HepG2 (cell line): Measurements from ENCODE around the gene BCL6B. TPM values are rescaled to one million over a fixed set of nuclear protein-coding genes. Genes with fewer than 3 reads are reported as not detected.
A peak's percentile ranks its signal among the peaks of the same experiment; 100 is the strongest.

Experiments used
- ATAC-seq: fragments of 200-7000 bp; cut with Tn5 transposase; 3 replicates; pipeline ENCODE4 v1.9.1; 2020; ENCODE audit warnings: mild to moderate bottlenecking, moderate library complexity
- BruUV-seq: library from RNA; stranded (reverse); fragments of 400-500 nt; replicated peaks from 2 replicates; lab custom pipeline; 2021; lab: Mats Ljungman, UMichigan
- CTCF ChIA-PET: fragments of 300-600 bp; formaldehyde crosslinking; extraction: SDS; loops from one replicate; lab custom pipeline; 2021; ENCODE audit warnings: low total read pairs, inconsistent platforms, low intra/inter-chr PET ratio; lab: Yijun Ruan, JAX
- POLR2A ChIA-PET: fragments of 350-600 bp; sonication (Branson Sonifier 250); formaldehyde crosslinking; loops from one replicate; lab custom pipeline; 2020; ENCODE audit warnings: antibody characterized with exemption, inconsistent platforms; lab: Yijun Ruan, JAX
- DNase-seq: peaks from one replicate; pipeline ENCODE4 v3.0.0-alpha.2; 2015; ENCODE audit warnings: low spot score
- FAIRE-seq: peaks from 3 replicates; lab custom pipeline; 2011; peaks lifted over from hg19 to GRCh38; lab: Jason Lieb, UNC
- H2AFZ ChIP-seq: one replicate; pipeline ENCODE4 v1.6.1; 2011; ENCODE audit warnings: low read length, inconsistent platforms
- H3K27ac ChIP-seq: fragments of 300-600 bp; 3 replicates; pipeline ENCODE4 v1.8.0; 2011; ENCODE audit warnings: mixed run types, mild to moderate bottlenecking, mixed read lengths, low read length, inconsistent platforms; ENCODE audit not compliant: insufficient read depth; ENCODE audit errors: extremely low read length
- H3K27me3 ChIP-seq, 2 experiments: fragments of 200-600 bp in 1 of 2; 2 replicates in 1 of 2; 3 replicates in 1 of 2; pipeline versions ENCODE4 v1.6.0 to v1.8.0; 2011; ENCODE audit warnings: low read length in 2 of 2, mild to moderate bottlenecking in 2 of 2, moderate library complexity in 2 of 2, inconsistent platforms in 1 of 2; ENCODE audit not compliant: insufficient read depth in 2 of 2, control insufficient read depth in 1 of 2
- H3K36me3 ChIP-seq, 2 experiments: fragments of 200-600 bp in 1 of 2; replicated peaks in 1 of 2; 2 replicates in 1 of 2; 3 replicates in 1 of 2; pipeline versions ENCODE4 v1.5.1 to v1.8.0; 2011; ENCODE audit warnings: low read length in 2 of 2, inconsistent platforms in 1 of 2; ENCODE audit not compliant: insufficient read depth in 2 of 2, control insufficient read depth in 1 of 2
- H3K4me1 ChIP-seq: 2 replicates; pipeline ENCODE4 v1.5.1; 2012; ENCODE audit warnings: low read length, inconsistent platforms; ENCODE audit not compliant: insufficient read depth
- H3K4me2 ChIP-seq: 2 replicates; pipeline ENCODE4 v1.6.0; 2011; ENCODE audit warnings: low read depth, low read length, inconsistent platforms
- H3K4me3 ChIP-seq, 3 experiments: fragments of 200-600 bp in 1 of 3; sonication (generic), shearing (Covaris generic) in 1 of 3; replicated peaks in 1 of 3; 2 replicates each; pipeline ENCODE4 v1.5.1; 2011 to 2016; ENCODE audit warnings: low read length in 3 of 3, inconsistent platforms in 2 of 3, low read depth in 2 of 3, mild to moderate bottlenecking in 2 of 3, control low read depth in 1 of 3, mixed read lengths in 1 of 3; ENCODE audit not compliant: insufficient read depth in 1 of 3
- H3K79me2 ChIP-seq: one replicate; pipeline ENCODE4 v1.6.1; 2011; ENCODE audit warnings: low read length, inconsistent platforms; ENCODE audit not compliant: insufficient read depth
- H3K9ac ChIP-seq: 2 replicates; pipeline ENCODE4 v1.6.0; 2011; ENCODE audit warnings: mild to moderate bottlenecking, low read depth, low read length, inconsistent platforms; ENCODE audit not compliant: insufficient read depth
- H3K9me3 ChIP-seq: 2 replicates; pipeline ENCODE4 v1.5.1; 2012; ENCODE audit warnings: mild to moderate bottlenecking, low read length
- H4K20me1 ChIP-seq: 2 replicates; pipeline ENCODE4 v1.6.0; 2011; ENCODE audit warnings: inconsistent platforms, mild to moderate bottlenecking, low read length, moderate library complexity; ENCODE audit not compliant: insufficient read depth
- CSRNP1 ChIP-seq: sonication (generic); formaldehyde crosslinking; IDR thresholded peaks from 2 replicates; pipeline ENCODE4 v1.8.1; 2023; ENCODE audit warnings: mild to moderate bottlenecking, missing genetic modification reagents
- EP300 ChIP-seq, 3 experiments: sonication (generic) in 1 of 3; formaldehyde crosslinking in 1 of 3; IDR thresholded peaks; 2 replicates each; pipeline versions ENCODE4 v1.5.1 to v1.6.1; 2011 to 2020; ENCODE audit warnings: low read depth in 2 of 3, low read length in 2 of 3, borderline replicate concordance in 1 of 3, improper control_type of control experiment in 1 of 3, mild to moderate bottlenecking in 1 of 3, missing genetic modification reagents in 1 of 3, moderate library complexity in 1 of 3
- FOXM1 ChIP-seq: sonication (generic); formaldehyde crosslinking; IDR thresholded peaks from 2 replicates; pipeline ENCODE4 v1.5.0; 2020; ENCODE audit warnings: missing genetic modification reagents
- IKZF4 ChIP-seq: sonication (generic); formaldehyde crosslinking; IDR thresholded peaks from 2 replicates; pipeline ENCODE4 v1.5.1; 2020; ENCODE audit warnings: borderline replicate concordance, mild to moderate bottlenecking, low read depth, missing genetic modification reagents; ENCODE audit errors: not compliant biosample characterization
- IRF1 ChIP-seq: sonication (generic); formaldehyde crosslinking; IDR thresholded peaks from 2 replicates; pipeline ENCODE4 v1.4.0; 2020; ENCODE audit warnings: low read depth, mild to moderate bottlenecking, missing genetic modification reagents
- MEF2D ChIP-seq: sonication (generic); formaldehyde crosslinking; IDR thresholded peaks from 2 replicates; pipeline ENCODE4 v1.5.1; 2020; ENCODE audit warnings: mild to moderate bottlenecking, missing genetic modification reagents
- NFE2L2 ChIP-seq: fragments of 150-350 bp; IDR thresholded peaks from 2 replicates; pipeline ENCODE4 v1.6.1; 2014; ENCODE audit warnings: low read length
- NR2C2 ChIP-seq: sonication (generic); formaldehyde crosslinking; IDR thresholded peaks from 2 replicates; pipeline ENCODE4 v1.4.0; 2020; ENCODE audit warnings: missing genetic modification reagents, mild to moderate bottlenecking, moderate library complexity, borderline replicate concordance
- PITX1 ChIP-seq: sonication (generic); formaldehyde crosslinking; IDR thresholded peaks from 2 replicates; pipeline ENCODE4 v1.5.1; 2020; ENCODE audit warnings: mild to moderate bottlenecking, missing genetic modification reagents
- POLR2A ChIP-seq, 2 experiments: IDR thresholded peaks; 2 replicates each; pipeline ENCODE4 v1.6.1; 2011; ENCODE audit warnings: low read depth in 2 of 2, low read length in 2 of 2, mild to moderate bottlenecking in 1 of 2, moderate library complexity in 1 of 2; ENCODE audit not compliant: insufficient read depth in 1 of 2
- REPIN1 ChIP-seq: sonication (generic); formaldehyde crosslinking; IDR thresholded peaks from 2 replicates; pipeline ENCODE4 v1.8.0; 2022; ENCODE audit warnings: missing genetic modification reagents, low read depth, mild to moderate bottlenecking, borderline replicate concordance
- SMAD3 ChIP-seq: sonication (generic); formaldehyde crosslinking; IDR thresholded peaks from 2 replicates; pipeline ENCODE4 v1.4.0; 2020; ENCODE audit warnings: missing genetic modification reagents
- TGIF2 ChIP-seq: IDR thresholded peaks from 2 replicates; pipeline ENCODE4 v1.6.1; 2016; ENCODE audit warnings: control low read depth, missing compliant biosample characterization
- ZFP90 ChIP-seq: sonication (generic); formaldehyde crosslinking; IDR thresholded peaks from 2 replicates; pipeline ENCODE4 v1.8.0; 2022; ENCODE audit warnings: missing genetic modification reagents, mild to moderate bottlenecking, inconsistent platforms, borderline replicate concordance
- ZNF17 ChIP-seq: sonication (generic); formaldehyde crosslinking; IDR thresholded peaks from 2 replicates; pipeline ENCODE4 v1.5.0; 2020; ENCODE audit warnings: mild to moderate bottlenecking, missing genetic modification reagents
- ZNF597 ChIP-seq: sonication (generic); formaldehyde crosslinking; IDR thresholded peaks from 2 replicates; pipeline ENCODE4 v1.5.0; 2020; ENCODE audit warnings: missing genetic modification reagents
- ZNF75D ChIP-seq: sonication (generic); formaldehyde crosslinking; IDR thresholded peaks from 2 replicates; pipeline ENCODE4 v1.8.1; 2023; ENCODE audit warnings: missing genetic modification reagents, mild to moderate bottlenecking, borderline replicate concordance
- ZSCAN29 ChIP-seq: sonication (generic); formaldehyde crosslinking; conservative IDR thresholded peaks from 2 replicates; pipeline ENCODE4 v1.4.0; 2020; ENCODE audit warnings: mild to moderate bottlenecking, missing genetic modification reagents
- WGBS: methylation state at CpG from one replicate; pipeline ENCODE4 v1.1.6; 2017; ENCODE audit warnings: low lambda C conversion rate; 5-methylcytosine and 5-hydroxymethylcytosine counted together
- in situ Hi-C: cut with HindIII; loops from 2 replicates; pipeline ENCODE4 v1.10.0; 2017; ENCODE audit warnings: low pct_unique_long_range_greater_than_20kb; ENCODE audit not compliant: extremely low pct_ligation_motif_present
- intact Hi-C: fragments of 100-400 bp; cut with micrococcal nuclease; formaldehyde crosslinking; loops from one replicate; pipeline ENCODE4 v1.10.0; 2022; ENCODE audit not compliant: unreplicated experiment
- polyA plus RNA-seq, 8 experiments: library from polyadenylated mRNA; depleted of rRNA in 3 of 8; stranded (reverse) in 7 of 8; unstranded in 1 of 8; fragments of >200 nt; fragmentation: Illumina TruSeq in 4 of 8; extraction: Trizol in 4 of 8; gene quantifications; 2 replicates each; pipeline versions ENCODE4 v1.2.1 to v1.2.3, GENCODE V29; 2011 to 2016; ENCODE audit warnings: low read depth in 4 of 8, missing spikeins in 1 of 8, mixed read lengths in 1 of 8; ENCODE audit not compliant: insufficient read depth in 1 of 8
- total RNA-seq, 5 experiments: library from RNA; depleted of rRNA; stranded (reverse); fragments of >200 nt; fragmentation: Illumina TruSeq; extraction: Trizol; gene quantifications; 2 replicates each; pipeline ENCODE4 v1.2.3, GENCODE V29; 2016; ENCODE audit warnings: low read depth in 1 of 5

Gene BCL6B
- total and polyA plus RNA-seq, 2 of the 13 experiments (the other 11 are each of a cell fraction or from before 2014, with no cell fraction given) = not detected

- TF ChIP-seq ZNF75D (CRISPR knock-in tag) (no peak), ZNF17 (CRISPR knock-in tag) (no peak), EP300 (IDR thresholded peaks at IDR 0.05; ENCODE audit: low read depth in 2 of 2, low read length in 2 of 2) (peak in 1 of 2 experiments; percentile 1; a peak in 1 of 4 replicates), EP300 (CRISPR knock-in tag; IDR thresholded peaks at IDR 0.05; ENCODE audit: borderline replicate concordance) (no peak), IKZF4 (CRISPR knock-in tag) (no peak), PITX1 (CRISPR knock-in tag) (no peak), ZNF597 (CRISPR knock-in tag) (no peak), MEF2D (CRISPR knock-in tag) (no peak), REPIN1 (CRISPR knock-in tag) (no peak)
- TF ChIP-seq, all 625 proteins: peak for 6
These were observed 11.0 kb upstream of the BCL6B start (continued) for GRCh38 chr17:7011942-7012254.

GRCh38 chr17:7014261-7014994 is 8.4 kb upstream of the BCL6B start:
- ChIA-PET POLR2A (interaction anchor here (0.8 to 2.2 kb wide), 2 partner anchors 21 to 302 kb away, joined by 6 to 7 read pairs; partner anchors contain the start of genes SLC13A5 and SLC16A13), CTCF (no interaction called here)
- intact Hi-C loops (loop anchor here (5.0 kb wide), 1 partner anchor 362 kb away; the partner anchor contains the start of genes C17orf100 and MED31), in situ Hi-C loops (loop anchor here (10.0 kb wide), 1 partner anchor 350 kb away; no protein-coding TSS in a partner anchor)
- H3K4me1 ChIP-seq = peaks cover 42% of the 10 kb centered on the region
- no peaks in the 10 kb centered on the region; a peak in 2 of 5 replicates for H3K27me3 ChIP-seq
- WGBS = 2% methylated on average over 20 of the region's 75 CpGs
- H2AFZ ChIP-seq = no peak overlapping the region
- FAIRE-seq = no peak
- H3K4me2 ChIP-seq = peak overlapping the region; percentile 100
- peaks cover 45% of the 10 kb centered on the region for H3K79me2 ChIP-seq
- H4K20me1 ChIP-seq = no peaks in the 10 kb centered on the region
- peak; percentile 90 for DNase-seq
- ATAC-seq = peak; percentile 91
- H3K27ac ChIP-seq = peak overlapping the region; percentile 98
- no TSS peak for BruUV-seq
- H3K9me3 ChIP-seq = no peaks in the 10 kb centered on the region
- H3K36me3 ChIP-seq = peaks cover 3 to 5% of the 10 kb centered on the region in 2 experiments; a peak in 3 of 5 replicates
- H3K4me3 ChIP-seq = peak overlapping the region; percentile 83 to 97 (median 84)
- peak overlapping the region; percentile 98 for H3K9ac ChIP-seq
- TF ChIP-seq IRF1 (CRISPR knock-in tag) (no peak), ZSCAN29 (CRISPR knock-in tag) (0 out of 2 replicates have a peak, but pooled peaks have one; percentile 40), ZFP90 (CRISPR knock-in tag) (no peak), POLR2A (IDR thresholded peaks at IDR 0.05; ENCODE audit: insufficient read depth in 1 of 2, low read depth in 2 of 2, low read length in 2 of 2) (peak; percentile 85 to 92), TGIF2 (CRISPR knock-in tag) (peak; percentile 30; the same call in 1 of the 2 replicates), CSRNP1 (CRISPR knock-in tag) (0 out of 2 replicates have a peak, but pooled peaks have one; percentile 10), SMAD3 (CRISPR knock-in tag) (0 out of 2 replicates have a peak, but pooled peaks have one; percentile 21), NFE2L2 (no peak), FOXM1 (no peak), NR2C2 (CRISPR knock-in tag) (0 out of 2 replicates have a peak, but pooled peaks have one; percentile 24)
